T-helper 1 cell (primary cell): ENCODE measurements around the gene SNX30.

Experiments used
- DNase-seq, 5 donors: peaks; one replicate each; pipeline ENCODE4 v3.0.0-alpha.2; 2012 to 2020

SNX30 gene

DNA sequence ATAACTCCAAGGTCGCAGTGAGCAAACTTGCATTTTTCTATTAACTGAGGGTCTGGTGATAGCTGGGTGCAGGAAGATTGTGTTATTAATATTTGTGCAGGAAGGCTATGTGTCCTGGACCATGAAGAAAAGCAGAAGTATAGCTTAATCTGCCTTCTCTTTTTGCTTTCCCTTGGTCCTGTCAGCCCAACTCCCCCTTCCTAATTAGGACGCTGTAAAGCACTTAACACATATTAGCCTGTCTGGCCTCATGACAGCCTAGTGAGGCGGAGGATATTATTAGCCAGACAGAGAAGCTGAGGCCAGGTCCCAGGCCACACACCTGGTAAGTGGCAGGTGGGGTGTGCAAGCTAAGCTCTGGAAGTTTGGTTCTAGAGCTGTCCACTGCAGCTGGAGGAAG, 110.6 kb downstream of the SNX30 start:
- no peak for DNase-seq

DNA sequence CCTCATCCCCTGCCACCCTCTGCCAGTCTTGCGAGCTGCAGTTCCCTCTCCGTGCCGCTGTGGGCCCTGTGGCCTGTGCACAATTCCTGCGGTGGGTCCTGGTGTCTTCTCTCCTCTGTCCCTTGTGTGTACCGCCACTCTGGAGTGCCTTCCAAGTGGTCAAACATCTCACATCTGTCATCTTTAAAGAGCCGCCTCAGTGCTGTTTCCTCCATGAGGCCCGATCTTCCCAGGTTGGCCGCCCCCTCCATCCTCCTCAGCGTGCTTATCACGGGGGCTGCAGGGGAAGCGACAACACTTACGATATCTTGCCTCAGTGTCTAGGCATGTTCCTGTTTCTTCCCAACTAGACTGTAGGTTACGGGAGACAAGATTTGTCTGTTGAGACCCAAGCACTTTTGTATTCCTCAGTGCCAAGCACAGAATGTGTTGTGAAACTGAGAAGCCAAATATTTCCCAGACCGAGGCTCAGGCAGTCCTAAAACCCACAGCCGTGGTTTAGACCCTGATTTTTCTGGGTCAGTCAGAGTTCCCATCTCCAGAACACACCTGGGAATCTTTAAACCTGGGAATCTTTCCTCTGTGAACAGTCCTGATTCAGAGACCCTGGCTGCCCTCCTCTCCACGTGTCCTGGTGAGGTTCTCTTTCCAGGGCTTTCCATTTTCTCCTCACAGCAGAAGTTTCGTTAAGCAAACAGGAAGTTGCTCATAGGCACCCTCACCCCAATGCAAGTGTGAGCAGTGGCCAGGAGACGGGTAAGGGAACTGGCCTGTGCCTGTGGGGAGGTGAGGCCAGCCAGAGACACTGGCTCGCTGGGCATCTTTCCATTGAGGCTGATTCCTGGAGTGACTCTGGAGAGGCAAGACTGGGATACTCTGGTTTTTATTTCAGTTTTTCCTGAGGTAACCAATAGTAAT, 111.3 kb downstream of the SNX30 start:
- DNase-seq, result no peak

DNA sequence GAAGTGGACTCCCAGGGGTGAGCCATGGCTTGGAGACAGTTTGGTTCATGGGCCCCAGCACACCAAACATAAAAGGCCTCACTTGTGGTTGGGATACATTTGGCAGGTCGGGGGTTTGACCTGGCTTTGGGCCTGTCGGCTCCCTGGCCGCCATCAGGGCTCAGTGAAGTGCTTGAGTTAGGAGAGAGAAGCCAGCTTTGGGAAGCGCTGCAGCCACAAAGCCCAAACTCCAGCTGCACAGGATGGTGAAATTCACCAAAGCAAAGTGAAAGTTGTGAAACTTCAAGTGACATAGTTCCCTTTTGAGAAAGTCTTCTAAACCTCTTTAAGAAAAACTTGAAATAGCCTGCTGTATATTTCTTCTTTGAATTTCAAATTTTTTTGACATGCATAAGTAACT, 112.7 kb downstream of the SNX30 start:
- DNase-seq, result no peak

DNA sequence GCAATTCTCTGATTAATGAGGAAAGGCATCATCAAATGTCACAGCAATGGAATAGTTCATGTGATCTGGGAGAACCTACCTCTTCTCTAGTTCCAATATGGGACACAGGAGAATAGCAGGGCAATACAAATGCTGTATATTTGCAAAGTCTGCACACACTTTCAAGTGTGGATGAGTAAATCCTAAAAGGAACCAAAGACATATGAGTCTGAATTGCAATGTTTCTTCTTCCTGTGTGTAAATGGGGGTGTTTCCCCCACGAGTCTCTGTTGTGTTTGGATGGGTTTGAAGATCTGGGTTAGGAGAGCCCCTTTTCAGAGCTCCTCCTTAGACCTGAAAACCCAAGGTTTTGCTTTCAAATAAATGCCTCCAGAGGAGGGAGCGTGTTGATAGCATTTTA, 113.2 kb downstream of the SNX30 start:
- no peak for DNase-seq

DNA sequence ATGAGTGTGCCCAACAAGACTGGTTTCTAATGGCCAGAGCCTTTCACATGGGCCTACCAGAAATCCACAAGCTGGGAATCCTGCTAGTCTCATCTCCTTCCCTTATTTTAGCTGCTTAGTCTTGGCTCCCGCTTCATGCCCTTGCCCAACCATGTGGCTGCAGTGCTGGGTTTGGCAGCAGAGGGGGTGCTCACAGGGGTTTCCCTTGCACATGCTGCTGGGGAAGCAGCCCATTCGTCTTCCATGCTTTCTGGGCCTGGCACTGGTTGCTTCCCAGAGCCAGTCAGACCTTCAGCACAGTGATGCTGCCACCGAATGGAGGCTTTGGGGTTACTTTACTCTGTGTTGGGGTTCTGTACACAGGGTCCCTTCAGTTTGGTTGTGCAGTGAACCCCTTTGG, 113.8 kb downstream of the SNX30 start:
- no peak for DNase-seq

DNA sequence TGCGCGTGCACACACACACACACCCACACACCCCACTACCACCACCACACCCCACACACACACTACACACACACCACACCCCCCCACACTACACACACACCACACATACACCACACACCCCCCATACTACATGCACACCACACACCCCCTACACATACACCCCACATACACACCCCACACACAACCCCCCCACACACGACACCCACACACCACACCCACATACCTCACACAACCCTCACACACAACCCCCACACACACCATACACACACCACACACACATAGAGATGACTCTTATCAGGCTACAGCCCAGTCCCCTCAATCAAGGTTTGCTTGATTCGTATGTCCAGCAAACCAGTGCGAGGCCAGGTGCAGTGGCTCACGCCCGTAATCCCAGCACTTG, 114.4 kb downstream of the SNX30 start:
- DNase-seq, result no peak

DNA sequence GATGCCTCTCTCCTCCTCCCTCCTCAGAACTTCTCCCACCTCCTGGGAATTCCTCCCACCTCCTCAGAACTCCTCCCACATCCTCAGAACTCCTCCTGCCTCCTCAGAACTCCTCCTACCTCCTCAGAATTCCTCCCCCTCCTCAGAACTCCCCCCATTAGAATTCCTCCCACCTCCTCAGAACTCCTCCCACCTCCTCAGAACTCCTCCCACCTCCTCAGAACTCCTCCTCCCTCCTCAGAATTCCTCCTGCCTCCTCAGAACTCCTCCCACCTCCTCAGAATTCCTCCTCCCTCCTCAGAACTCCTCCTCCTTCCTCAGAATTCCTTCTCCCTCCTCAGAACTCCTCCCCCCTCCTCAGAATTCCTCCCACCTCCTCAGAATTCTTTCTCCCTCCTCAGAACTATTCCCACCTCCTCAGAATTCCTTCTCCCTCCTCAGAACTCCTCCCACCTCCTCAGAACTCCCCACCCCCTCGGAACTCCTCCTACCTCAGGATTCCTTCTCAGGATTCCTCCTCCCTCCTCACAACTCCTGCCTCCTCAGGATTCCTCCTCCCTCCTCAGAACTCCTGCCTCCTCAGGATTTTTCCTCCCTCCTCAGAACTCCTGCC, 116.2 kb downstream of the SNX30 start:
- DNase-seq, result no peak

DNA sequence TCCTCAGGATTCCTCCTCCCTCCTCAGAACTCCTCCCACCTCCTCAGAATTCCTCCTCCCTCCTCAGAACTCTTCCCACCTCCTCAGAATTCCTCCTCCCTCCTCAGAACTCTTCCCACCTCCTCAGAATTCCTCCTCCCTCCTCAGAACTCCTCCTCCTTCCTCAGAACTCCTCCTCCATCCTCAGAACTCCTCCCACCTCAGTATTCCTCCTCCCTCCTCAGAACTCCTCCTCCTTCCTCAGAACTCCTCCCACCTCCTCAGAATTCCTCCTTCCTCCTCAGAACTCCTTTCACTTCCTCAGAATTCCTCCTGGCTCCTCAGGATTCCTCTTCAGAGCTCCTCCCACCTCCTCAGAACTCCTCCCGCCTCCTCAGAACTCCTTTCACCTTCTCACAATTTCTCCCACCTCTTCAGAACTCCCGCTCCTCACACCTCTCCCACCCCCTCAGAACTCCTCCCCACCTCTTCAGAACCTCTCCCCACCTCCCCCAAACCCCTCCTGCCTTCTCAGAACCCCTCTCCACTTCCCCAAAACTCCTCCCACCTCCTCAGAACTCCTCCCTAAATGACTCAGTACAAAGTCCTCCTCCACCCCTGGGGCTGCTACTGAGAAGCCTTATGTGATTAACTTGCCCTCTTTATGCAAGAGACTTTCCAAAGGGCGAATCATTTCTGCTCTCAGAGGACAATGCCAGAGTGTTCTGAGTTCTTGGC, 116.9 kb downstream of the SNX30 start:
- peak in 1 of 5 donors; percentile 54 for DNase-seq

DNA sequence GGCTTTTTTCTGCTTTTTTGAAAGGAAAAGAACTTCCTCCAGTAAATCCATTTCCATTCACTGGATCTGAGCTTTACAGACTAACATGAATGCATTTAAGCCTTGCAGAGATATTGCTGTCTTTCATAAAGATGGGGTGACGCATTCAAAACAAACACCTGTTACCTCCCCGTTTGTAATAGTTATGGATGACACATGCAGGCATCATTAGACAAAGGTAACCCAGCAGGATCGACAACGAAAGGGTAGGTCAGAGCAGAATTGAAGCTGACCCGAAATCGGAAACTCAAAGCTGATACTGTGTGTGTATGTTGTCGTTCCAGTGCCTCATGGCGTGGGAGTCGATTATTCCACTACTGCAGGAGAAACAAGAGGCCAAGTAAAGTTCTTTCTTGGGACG, 117.9 kb downstream of the SNX30 start:
- no peak for DNase-seq

DNA sequence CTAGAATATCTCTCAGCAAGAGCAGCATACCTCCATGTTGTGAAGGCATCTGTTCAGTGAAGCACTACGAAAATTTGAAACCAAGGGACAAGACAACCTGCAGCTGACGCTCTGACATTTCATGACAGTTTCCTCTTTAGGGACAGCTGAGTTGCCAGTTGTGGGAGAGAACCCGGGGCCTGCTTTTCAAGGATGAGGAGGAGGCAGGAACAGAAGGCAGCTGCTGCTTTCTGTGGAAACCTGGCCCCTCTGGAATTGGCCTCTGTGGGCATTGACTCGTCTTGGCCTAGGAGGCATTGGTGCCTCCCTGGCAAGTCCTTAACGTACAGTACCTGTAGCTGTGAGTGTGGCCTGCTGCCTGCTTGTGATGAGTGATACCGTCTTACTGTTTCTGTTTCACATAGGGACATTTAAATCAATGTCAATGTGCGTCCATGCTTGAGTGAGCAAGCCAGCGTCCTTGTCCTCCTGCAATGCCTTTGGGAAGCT, 118.5 kb downstream of the SNX30 start:
- no peak for DNase-seq

DNA sequence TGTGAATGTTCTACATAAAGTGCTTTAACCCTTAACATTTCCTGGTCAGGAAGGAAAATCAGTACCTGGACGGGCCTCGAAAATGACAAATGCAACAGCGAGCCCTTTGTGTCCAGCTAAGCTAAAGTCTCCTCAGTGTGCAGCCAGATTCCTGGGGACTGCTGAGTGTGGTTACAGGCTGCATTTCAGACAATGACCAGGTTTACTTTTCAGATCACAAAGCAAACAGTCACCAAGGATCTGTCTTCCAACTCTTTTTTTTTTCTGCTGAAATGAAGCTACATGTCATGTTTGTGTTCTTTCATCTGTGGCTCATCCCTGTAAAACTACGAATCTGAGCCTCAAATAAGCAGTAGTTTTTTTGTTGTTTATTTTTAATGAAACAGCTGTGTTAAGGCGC, 119.4 kb downstream of the SNX30 start:
- DNase-seq, result no peak

DNA sequence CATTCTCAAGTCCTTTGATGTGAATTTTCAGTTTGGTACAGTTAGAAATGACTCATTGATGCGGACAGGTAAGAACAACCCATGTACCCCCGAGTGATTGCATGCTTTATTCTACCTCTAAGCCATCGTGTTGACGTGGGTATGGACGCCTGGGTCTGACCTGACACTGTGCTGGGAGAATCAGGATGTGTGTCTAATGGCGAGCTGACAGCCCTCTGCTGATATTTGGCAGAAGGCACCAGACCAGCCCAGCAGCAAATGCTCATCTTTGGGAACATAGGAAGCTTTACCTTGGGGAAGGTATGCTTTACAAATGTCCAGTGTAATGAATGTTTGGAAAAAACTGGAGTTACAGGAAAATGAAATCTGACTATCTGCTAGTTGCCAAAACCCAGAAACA, 120.0 kb downstream of the SNX30 start:
- no peak for DNase-seq

DNA sequence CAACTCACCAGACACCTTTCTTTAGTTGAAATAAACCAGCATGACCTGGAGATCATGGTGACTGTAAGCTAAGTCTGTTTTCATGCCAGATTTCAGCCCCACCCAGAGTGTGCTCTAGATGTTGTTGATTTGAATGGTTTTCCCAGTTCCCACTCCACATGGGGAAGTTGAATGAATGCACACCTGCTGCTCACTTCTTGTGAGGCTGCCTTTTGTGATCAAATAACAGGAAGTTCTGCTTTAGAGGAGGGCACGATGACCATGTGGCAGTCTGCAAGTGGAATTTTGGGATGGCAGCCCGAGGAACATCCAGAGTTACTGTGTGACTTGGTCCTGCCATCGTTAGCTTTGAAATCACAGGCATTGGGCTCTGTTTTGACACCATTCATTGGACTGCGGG, 121.5 kb downstream of the SNX30 start:
- DNase-seq, result no peak

DNA sequence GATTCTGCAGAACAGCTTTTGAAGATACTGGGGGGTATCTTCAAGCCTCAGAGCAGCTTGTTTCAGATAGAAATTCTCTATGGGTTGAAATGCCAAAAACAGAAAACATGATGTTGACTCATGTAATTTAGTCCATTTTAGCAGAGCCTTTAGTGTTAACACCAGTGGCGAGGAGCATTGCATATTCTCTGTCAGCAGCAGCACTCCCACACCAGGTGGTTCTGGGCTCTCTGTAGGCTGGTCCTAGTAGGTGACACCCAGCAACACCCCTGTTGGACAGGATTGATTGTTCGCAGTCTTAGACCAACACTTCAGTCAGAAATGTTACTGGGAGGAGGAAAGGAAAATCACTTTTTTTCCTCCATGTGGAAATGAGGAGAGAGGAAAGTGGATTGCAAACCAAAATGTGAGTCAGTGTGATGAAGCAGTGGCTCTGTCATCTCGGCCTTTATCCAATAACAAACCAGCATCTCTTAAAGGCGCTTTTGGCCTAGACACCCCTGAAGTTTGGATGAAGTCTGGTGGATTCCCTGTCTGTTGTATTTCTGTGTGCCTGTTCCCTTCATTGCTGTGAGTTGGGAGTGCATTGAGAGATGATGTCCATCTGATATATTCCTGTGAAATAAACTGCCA, 123.3 kb downstream of the SNX30 start:
- no peak for DNase-seq

DNA sequence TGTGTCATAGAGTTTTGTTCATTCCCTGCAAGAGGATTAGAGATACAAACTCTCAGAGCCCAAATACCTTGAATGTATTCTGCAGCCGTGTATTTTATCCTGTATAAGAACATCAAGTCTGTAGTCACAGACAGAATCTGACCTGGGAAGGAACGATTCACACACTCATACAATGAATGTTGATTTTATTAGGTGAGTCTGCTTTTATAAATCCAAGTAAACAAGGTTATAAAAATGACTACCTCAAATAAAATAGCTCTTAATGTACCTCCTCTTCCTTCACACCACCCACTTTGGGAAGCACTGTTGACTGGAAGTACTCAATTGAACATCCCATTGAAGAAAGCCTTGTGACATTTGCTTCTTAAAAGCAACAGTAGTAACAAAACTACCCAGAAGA, 128.2 kb downstream of the SNX30 start:
- DNase-seq, result no peak

DNA sequence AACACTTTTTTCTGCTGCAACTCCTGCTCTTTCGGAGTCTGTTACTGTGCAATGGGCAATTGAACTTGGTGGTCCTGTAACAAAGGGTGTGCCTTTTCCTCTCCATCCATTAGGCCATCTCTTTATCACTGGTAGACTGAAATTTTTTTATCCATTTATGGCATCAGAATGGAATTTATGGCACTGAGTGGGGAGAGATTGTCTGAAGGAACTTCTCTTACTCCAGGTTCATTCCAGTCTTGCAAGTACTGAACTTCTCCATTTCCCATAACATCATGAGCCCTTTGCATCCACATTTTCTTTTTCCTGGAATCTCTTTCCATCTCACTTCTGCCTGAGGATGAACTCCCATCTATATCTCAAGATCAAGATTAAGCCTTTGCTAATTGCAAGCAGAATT, 130.1 kb downstream of the SNX30 start:
- no peak for DNase-seq

DNA sequence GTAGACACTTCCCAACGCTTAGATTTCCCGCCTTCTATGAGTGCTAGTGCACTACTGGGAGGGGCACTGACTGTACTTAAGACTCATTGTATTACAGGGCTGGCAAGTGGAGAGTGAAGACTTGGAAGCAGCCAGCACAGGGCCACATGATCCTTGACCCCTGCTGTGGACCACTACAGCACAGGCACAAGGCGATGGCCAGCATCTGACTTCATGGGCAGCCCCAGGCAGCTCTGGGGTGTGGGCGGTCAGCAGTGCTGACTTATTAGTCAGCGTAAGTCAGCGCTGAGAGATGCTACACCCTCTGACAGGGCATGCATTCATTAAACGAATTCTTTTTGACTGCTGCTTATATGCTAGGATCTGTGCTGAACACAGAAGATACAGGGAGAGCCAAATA, 130.8 kb downstream of the SNX30 start:
- no peak for DNase-seq

DNA sequence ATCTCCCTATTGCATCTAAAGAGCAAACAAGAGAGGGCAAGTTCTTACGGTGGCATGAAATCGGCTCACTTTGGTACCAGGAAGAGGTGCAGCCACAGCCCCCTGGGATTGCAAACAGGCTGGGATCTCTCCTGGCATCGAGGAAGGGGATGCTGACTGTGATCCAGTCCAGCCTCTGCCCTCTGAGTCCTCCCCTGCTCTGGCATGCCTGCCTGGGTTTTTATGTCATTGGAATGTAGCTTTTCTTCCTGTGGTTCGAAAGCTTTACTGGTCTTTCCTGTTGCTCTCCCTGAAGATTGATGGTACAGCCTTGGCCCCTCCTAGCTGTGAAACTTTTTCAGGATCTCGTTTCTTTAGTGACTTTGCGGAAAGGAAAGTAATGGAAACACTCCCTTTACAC, 133.5 kb downstream of the SNX30 start:
- DNase-seq, result no peak

DNA sequence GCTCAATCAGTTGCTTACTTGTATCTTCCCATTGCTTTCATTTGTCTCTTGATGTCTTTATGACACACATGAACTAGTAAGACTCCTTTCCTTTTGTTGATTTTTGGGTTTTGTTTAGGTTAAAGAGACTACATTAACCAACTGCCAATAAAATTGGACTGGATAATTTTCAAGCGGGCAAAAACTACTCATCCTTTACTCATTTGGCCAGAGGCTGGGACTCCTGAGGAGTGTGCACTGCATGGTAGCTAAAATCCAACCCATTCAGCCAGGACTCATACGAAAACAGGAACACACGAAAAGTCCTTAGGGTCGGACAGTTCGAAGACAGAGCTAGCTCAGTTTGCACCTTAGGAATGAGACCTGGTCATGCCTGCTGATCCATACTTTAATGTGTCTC, 134.2 kb downstream of the SNX30 start:
- no peak for DNase-seq

DNA sequence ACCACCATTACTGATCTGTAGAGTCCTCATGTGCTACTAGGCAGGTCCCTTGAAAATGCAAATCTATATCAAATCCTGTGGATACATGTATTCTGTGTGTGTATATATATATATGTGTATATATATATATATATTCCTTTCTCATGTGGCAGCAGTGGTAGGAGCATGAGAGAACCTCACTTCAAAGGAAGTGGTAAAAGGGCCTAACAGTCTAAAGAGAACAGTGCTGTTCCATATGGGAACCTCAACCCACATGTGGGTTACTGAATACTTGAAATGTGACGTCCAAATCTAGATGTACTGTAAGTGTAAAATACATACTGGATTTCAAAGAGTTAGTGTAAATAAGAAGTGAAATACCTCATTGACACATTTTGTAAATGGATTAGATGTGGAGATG, 134.8 kb downstream of the SNX30 start:
- DNase-seq, result no peak

DNA sequence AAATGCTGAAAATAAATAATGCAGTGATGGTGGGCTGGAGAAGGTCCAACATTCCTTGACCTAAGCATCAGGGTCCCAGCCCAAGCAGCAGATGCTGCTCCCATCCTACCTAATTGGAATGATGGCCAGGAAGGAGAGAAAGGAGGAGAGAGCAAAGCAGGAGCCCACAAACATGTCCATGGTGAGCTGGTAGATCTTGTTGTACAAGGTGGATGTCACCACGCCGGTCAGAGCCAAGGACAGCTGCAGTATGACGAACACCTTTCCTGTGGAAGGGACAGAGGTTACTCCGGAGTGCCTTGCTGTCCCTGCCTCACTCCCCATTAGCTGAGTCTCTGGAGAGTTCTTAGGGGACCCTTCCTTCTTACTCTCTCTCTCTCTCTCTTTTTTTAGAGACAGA, 135.8 kb downstream of the SNX30 start:
- no peak for DNase-seq

DNA sequence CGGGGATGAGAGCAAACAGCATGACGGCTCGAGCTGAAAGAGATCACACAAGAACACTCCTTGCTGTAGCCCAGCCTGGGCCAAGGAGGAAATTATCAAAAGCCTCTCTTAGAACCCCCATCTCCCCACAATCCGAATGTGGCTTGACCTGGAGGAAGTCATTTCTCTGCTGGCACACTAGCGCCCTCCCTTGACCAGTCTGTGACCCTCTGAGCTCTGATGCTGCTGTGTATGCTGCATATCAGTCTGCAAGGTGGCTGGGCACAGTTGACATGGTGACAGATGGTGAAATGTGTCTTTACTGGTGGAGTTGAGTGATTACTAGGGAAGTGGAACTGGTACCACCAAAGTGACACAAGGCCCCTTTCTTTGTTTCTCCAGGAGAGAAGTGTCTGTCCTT, 136.8 kb downstream of the SNX30 start:
- DNase-seq, result no peak
